Neural progenitor cell (in vitro differentiated cells): ENCODE results near the gene SLC27A1. TPM values are rescaled to one million over a fixed set of nuclear protein-coding genes. Genes with fewer than 3 reads are reported as not detected.
A peak's percentile ranks its signal among the peaks of the same experiment; 100 is the strongest.

Experiments used
- DNase-seq: peaks from one replicate; pipeline ENCODE4 v3.0.0-alpha.2; 2016; ENCODE audit warnings: low spot score
- H2AFZ ChIP-seq: fragments of 200-600 bp; sonication (generic); replicated peaks from 2 replicates; pipeline ENCODE4 v1.6.1; 2016; ENCODE audit warnings: antibody characterized with exemption
- H3F3A ChIP-seq: fragments of 200-600 bp; sonication (generic); 2 replicates; pipeline ENCODE4 v1.6.1; 2016; ENCODE audit warnings: antibody characterized with exemption, low read depth
- H3K27ac ChIP-seq: fragments of 200-600 bp; sonication (generic); 2 replicates; pipeline ENCODE4 v1.5.1; 2016; ENCODE audit warnings: mild to moderate bottlenecking
- H3K27me3 ChIP-seq: fragments of 200-600 bp; sonication (generic); 2 replicates; pipeline ENCODE4 v1.6.1; 2016; ENCODE audit warnings: mild to moderate bottlenecking, moderate library complexity
- H3K36me3 ChIP-seq: fragments of 200-600 bp; sonication (generic); 2 replicates; pipeline ENCODE4 v1.5.1; 2016
- H3K4me1 ChIP-seq: fragments of 200-600 bp; sonication (generic); 2 replicates; pipeline ENCODE4 v1.6.1; 2016; ENCODE audit warnings: mixed run types
- H3K4me2 ChIP-seq: fragments of 200-600 bp; sonication (generic); 2 replicates; pipeline ENCODE4 v1.6.1; 2016
- H3K4me3 ChIP-seq: fragments of 200-600 bp; sonication (generic); 2 replicates; pipeline ENCODE4 v1.5.1; 2016
- H3K79me2 ChIP-seq: fragments of 200-600 bp; sonication (generic); 2 replicates; pipeline ENCODE4 v1.6.1; 2016; ENCODE audit warnings: low read depth
- H3K9ac ChIP-seq: fragments of 200-600 bp; sonication (generic); 2 replicates; pipeline ENCODE4 v1.6.1; 2016
- H3K9me3 ChIP-seq: fragments of 200-600 bp; sonication (generic); 2 replicates; pipeline ENCODE4 v1.5.1; 2016; ENCODE audit warnings: low read depth
- H4K20me1 ChIP-seq: fragments of 200-600 bp; sonication (generic); 2 replicates; pipeline ENCODE4 v1.6.1; 2016; ENCODE audit warnings: low read depth
- H3K27ac Mint-ChIP-seq: 3 replicates; pipeline ENCODE4 v1.8.0; 2021; ENCODE audit warnings: mixed read lengths
- H3K27me3 Mint-ChIP-seq: 2 replicates; pipeline ENCODE4 v1.8.0; 2022; ENCODE audit warnings: low read depth, mild to moderate bottlenecking, inconsistent platforms, moderate library complexity, mixed read lengths; ENCODE audit not compliant: insufficient read depth
- H3K36me3 Mint-ChIP-seq: 3 replicates; pipeline ENCODE4 v1.8.0; 2021; ENCODE audit warnings: mixed read lengths
- H3K4me1 Mint-ChIP-seq: 3 replicates; pipeline ENCODE4 v1.8.0; 2021; ENCODE audit warnings: mixed read lengths
- H3K4me3 Mint-ChIP-seq: 3 replicates; pipeline ENCODE4 v1.8.0; 2021; ENCODE audit warnings: mild to moderate bottlenecking, moderate library complexity, mixed read lengths
- H3K9me3 Mint-ChIP-seq: 3 replicates; pipeline ENCODE4 v1.8.0; 2020; ENCODE audit warnings: mixed read lengths
- EZH2 ChIP-seq: fragments of 200-600 bp; sonication (generic); IDR thresholded peaks from 2 replicates; pipeline ENCODE4 v1.6.1; 2017; ENCODE audit warnings: antibody characterized with exemption, mild to moderate bottlenecking, moderate library complexity
- EZH2phosphoT487 ChIP-seq: fragments of 200-600 bp; sonication (generic); IDR thresholded peaks from 2 replicates; pipeline ENCODE4 v1.6.1; 2017; ENCODE audit warnings: antibody characterized with exemption
- total RNA-seq: library from RNA; depleted of rRNA; stranded (reverse); fragments of >200 nt; gene quantifications from 2 replicates; pipeline ENCODE4 v1.2.3, GENCODE V29; 2015; ENCODE audit warnings: low replicate concordance
- TF ChIP-seq, protein P1 (sequence below): fragments of 200-600 bp; sonication (generic); IDR thresholded peaks from 2 replicates; pipeline ENCODE4 v1.5.1; 2017; ENCODE audit warnings: antibody characterized with exemption, mild to moderate bottlenecking

SLC27A1 gene
- total RNA-seq, 1 donor from 2014 or later: 13.9 TPM

DNA sequence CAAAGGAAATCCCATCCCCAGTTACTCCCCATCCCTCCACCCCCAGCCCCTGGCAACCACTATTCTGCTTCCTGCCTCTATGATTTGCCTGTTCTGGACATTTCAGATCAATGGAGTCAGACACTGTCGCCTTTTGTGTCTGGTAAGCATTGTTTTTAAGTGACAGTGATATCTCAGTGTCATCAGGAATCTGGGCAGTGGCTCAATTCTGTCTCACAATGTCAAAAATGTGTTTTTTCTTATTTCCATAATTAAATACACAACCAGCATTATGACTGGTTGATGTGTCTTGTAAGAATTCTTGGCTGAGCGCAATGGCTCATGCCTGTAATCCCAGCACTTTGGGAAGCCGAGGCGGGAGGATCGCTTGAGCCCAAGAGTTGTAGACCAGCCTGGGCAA, 21.0 kb downstream of the SLC27A1 start:
- no peaks in the 10 kb centered on the region for H3K9me3 ChIP-seq
- H3F3A ChIP-seq: no peaks in the 10 kb centered on the region
- TF ChIP-seq, protein P1, sequence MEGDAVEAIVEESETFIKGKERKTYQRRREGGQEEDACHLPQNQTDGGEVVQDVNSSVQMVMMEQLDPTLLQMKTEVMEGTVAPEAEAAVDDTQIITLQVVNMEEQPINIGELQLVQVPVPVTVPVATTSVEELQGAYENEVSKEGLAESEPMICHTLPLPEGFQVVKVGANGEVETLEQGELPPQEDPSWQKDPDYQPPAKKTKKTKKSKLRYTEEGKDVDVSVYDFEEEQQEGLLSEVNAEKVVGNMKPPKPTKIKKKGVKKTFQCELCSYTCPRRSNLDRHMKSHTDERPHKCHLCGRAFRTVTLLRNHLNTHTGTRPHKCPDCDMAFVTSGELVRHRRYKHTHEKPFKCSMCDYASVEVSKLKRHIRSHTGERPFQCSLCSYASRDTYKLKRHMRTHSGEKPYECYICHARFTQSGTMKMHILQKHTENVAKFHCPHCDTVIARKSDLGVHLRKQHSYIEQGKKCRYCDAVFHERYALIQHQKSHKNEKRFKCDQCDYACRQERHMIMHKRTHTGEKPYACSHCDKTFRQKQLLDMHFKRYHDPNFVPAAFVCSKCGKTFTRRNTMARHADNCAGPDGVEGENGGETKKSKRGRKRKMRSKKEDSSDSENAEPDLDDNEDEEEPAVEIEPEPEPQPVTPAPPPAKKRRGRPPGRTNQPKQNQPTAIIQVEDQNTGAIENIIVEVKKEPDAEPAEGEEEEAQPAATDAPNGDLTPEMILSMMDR: no peak
- TF ChIP-seq EZH2 (no peak), EZH2phosphoT487 (no peak)
- H3K4me2 ChIP-seq: no peak overlapping the region
- H3K79me2 ChIP-seq: no peaks in the 10 kb centered on the region
- H3K9me3 Mint-ChIP-seq: no peaks in the 10 kb centered on the region
- H3K4me3 ChIP-seq: no peak overlapping the region
- H3K36me3 ChIP-seq: no peaks in the 10 kb centered on the region
- H3K4me1 ChIP-seq: peaks cover 8% of the 10 kb centered on the region
- no peak overlapping the region for H3K9ac ChIP-seq
- no peak overlapping the region for H3K27ac Mint-ChIP-seq
- peaks cover 11% of the 10 kb centered on the region for H4K20me1 ChIP-seq
- no peak overlapping the region for H3K27ac ChIP-seq
- peaks cover 4% of the 10 kb centered on the region for H3K36me3 Mint-ChIP-seq
- H3K27me3 ChIP-seq: no peaks in the 10 kb centered on the region
- H2AFZ ChIP-seq: no peak overlapping the region
- H3K4me3 Mint-ChIP-seq: no peak overlapping the region
- peaks cover 21% of the 10 kb centered on the region for H3K4me1 Mint-ChIP-seq
- H3K27me3 Mint-ChIP-seq: peaks cover 3% of the 10 kb centered on the region
- no peak for DNase-seq

DNA sequence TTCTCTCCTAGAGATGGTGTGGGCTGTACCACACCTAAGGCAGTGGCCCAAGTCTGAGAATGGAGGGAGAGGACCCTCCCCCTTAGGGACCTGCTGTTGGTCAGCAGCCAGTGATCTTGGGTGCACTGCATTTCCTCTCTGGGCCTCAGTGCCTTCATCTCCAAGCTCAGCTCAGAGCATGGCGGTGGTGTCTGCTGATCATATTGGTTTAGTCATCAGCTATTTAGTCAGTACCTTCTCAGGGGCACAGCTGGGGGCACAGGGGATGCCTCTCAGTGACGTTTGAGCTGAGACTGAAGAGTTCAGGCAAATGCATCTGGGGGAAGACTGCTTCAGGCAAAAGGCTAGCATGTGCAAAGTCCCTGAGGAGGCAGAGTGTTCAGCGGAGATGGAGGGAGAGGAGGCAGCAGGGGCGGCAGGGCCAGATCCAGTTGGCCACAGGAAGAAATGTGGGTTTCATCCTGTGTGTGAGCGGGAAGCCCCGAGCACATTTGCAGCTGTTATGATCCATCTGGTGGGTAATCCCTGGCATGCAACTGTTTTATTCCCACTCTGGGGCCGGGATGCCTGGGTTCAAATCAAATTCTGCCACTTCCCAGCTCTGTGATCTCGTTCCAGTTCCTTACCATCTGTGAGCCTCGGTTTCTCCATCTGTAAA, 25.4 kb downstream of the SLC27A1 start:
- no peaks in the 10 kb centered on the region for H3K4me1 ChIP-seq
- no peaks in the 10 kb centered on the region for H3K36me3 ChIP-seq
- H3K9me3 Mint-ChIP-seq: no peaks in the 10 kb centered on the region
- H3K27me3 Mint-ChIP-seq: peaks cover 4% of the 10 kb centered on the region
- H3K4me3 Mint-ChIP-seq: no peak overlapping the region
- H3K79me2 ChIP-seq: no peaks in the 10 kb centered on the region
- no peaks in the 10 kb centered on the region for H3K9me3 ChIP-seq
- no peak overlapping the region for H3K4me3 ChIP-seq
- H3K27ac ChIP-seq: no peak overlapping the region
- H3K9ac ChIP-seq: no peak overlapping the region
- peak overlapping the region; percentile 58 for H3K27ac Mint-ChIP-seq
- TF ChIP-seq EZH2 (no peak), EZH2phosphoT487 (no peak)
- TF ChIP-seq, protein P1: no peak
- H4K20me1 ChIP-seq: peaks cover 2% of the 10 kb centered on the region
- H3K4me1 Mint-ChIP-seq: peaks cover 27% of the 10 kb centered on the region
- no peak overlapping the region for H2AFZ ChIP-seq
- no peaks in the 10 kb centered on the region for H3K27me3 ChIP-seq
- no peak overlapping the region for H3K4me2 ChIP-seq
- DNase-seq: no peak
- peaks cover 6% of the 10 kb centered on the region for H3F3A ChIP-seq
- H3K36me3 Mint-ChIP-seq: no peaks in the 10 kb centered on the region

DNA sequence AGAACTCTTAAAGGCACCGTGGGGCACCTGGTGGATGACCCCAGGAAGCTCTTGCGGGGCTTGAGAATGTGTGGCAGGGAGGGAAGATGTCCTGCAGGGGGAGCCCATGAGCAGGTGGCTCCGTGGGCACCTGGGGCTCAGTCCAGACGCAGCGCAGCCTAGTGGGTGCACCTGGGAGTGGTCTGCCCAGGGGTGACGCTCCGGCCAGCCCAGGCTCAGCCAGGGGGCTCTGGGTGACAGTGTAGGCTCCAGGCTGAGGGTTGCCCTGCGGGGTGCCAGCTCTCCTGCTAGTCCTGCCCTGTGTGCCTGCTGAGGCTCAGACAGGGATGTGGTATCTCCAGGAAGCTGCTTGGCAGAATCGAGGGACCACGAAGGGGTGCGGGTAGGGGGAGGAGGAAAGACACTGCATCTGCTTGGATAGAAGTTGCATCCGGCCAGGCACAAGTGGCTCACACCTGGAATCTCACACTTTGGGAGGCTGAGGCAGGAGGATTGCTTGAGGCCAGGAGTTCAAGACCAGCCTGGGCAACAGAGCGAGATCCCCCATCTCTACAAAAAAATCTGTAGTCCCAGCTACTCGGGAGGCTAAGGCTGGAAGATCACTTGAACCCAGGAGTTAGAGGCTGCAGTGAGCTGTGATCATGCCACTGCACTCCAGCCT, 26.1 kb downstream of the SLC27A1 start:
- Histone ChIP-seq H3K9ac (no peak overlapping the region), H2AFZ (no peak overlapping the region), H3K4me2 (no peak overlapping the region), H3K27ac (no peak overlapping the region), H4K20me1 (peaks cover 2% of the 10 kb centered on the region), H3K27me3 (no peaks in the 10 kb centered on the region), H3K4me1 (no peaks in the 10 kb centered on the region), H3K36me3 (no peaks in the 10 kb centered on the region), H3K4me3 (no peak overlapping the region), H3F3A (peaks cover 6% of the 10 kb centered on the region), H3K79me2 (no peaks in the 10 kb centered on the region), H3K9me3 (no peaks in the 10 kb centered on the region)
- Mint-ChIP-seq H3K4me1 (peaks cover 27% of the 10 kb centered on the region), H3K27ac (no peak overlapping the region), H3K27me3 (peaks cover 4% of the 10 kb centered on the region), H3K9me3 (no peaks in the 10 kb centered on the region), H3K36me3 (no peaks in the 10 kb centered on the region), H3K4me3 (no peak overlapping the region)
- TF ChIP-seq, protein P1: peak; percentile 73
- TF ChIP-seq EZH2 (no peak), EZH2phosphoT487 (no peak)
- peak; percentile 83 for DNase-seq
